ENCODE results near the gene CACNA1G. TPM values are rescaled to one million over a fixed set of nuclear protein-coding genes. Genes with fewer than 3 reads are reported as not detected.

Gene CACNA1G
- total RNA-seq, 2 experiments from 2014 or later = 0.05 TPM; not detected in 1

- peaks cover 3% of the 10 kb centered on the region for H3K4me1 Mint-ChIP-seq (ENCODE audit: low read depth)
- no peak overlapping the region for H3K4me3 Mint-ChIP-seq
- ChIA-PET POLR2A (no interaction called here), CTCF (interaction anchor here (1.1 to 2.2 kb wide), 3 partner anchors 9 to 76 kb away, joined by 5 to 8 read pairs (median 8); partner anchors contain the start of gene CACNA1G)
- intact Hi-C loops (cut with micrococcal nuclease) = no loop called here
- H3K9me3 Mint-ChIP-seq = no peaks in the 10 kb centered on the region
- DNase-seq = no peak
- no peaks in the 10 kb centered on the region for H3K36me3 Mint-ChIP-seq
- no peaks in the 10 kb centered on the region for H3K27me3 Mint-ChIP-seq
- no peak overlapping the region for H3K27ac Mint-ChIP-seq
Observed at GRCh38 chr17:50551433-50551815, 9.1 kb upstream of the CACNA1G start.

- CTCF ChIA-PET = no interaction called here
- Mint-ChIP-seq H3K27me3 (no peaks in the 10 kb centered on the region), H3K27ac (no peak overlapping the region), H3K4me3 (no peak overlapping the region), H3K4me1 (ENCODE audit: low read depth) (no peaks in the 10 kb centered on the region), H3K9me3 (no peaks in the 10 kb centered on the region), H3K36me3 (no peaks in the 10 kb centered on the region)
- DNase-seq = no peak
- intact Hi-C loops (cut with micrococcal nuclease) = no loop called here
- POLR2A ChIA-PET = no interaction called here
Observed at GRCh38 chr17:50551884-50552283, 8.6 kb upstream of the CACNA1G start.

GRCh38 chr17:50554201-50554600, 6.3 kb upstream of the CACNA1G start:
- POLR2A ChIA-PET = no interaction called here
- Mint-ChIP-seq H3K36me3 (no peaks in the 10 kb centered on the region), H3K27me3 (peaks cover 17% of the 10 kb centered on the region), H3K27ac (no peak overlapping the region), H3K4me1 (ENCODE audit: low read depth) (peaks cover under 1% of the 10 kb centered on the region), H3K9me3 (no peaks in the 10 kb centered on the region), H3K4me3 (no peak overlapping the region)
- intact Hi-C loops (cut with micrococcal nuclease) = no loop called here
- CTCF ChIA-PET = no interaction called here
- no peak for DNase-seq

- H3K27me3 Mint-ChIP-seq = peaks cover 26% of the 10 kb centered on the region
- ChIA-PET CTCF (interaction anchor here (1.3 to 1.5 kb wide), 2 partner anchors 15 to 226 kb away, joined by 3 to 4 read pairs; no protein-coding TSS in a partner anchor), POLR2A (no interaction called here)
- H3K9me3 Mint-ChIP-seq = no peaks in the 10 kb centered on the region
- intact Hi-C loops (cut with micrococcal nuclease) = no loop called here
- no peaks in the 10 kb centered on the region for H3K36me3 Mint-ChIP-seq
- H3K27ac Mint-ChIP-seq = no peak overlapping the region
- no peak for DNase-seq
- H3K4me3 Mint-ChIP-seq = no peak overlapping the region
- H3K4me1 Mint-ChIP-seq (ENCODE audit: low read depth) = peaks cover 9% of the 10 kb centered on the region
Observed at GRCh38 chr17:50556803-50557202, 3.7 kb upstream of the CACNA1G start.

GRCh38 chr17:50557630-50558029, 2.9 kb upstream of the CACNA1G start:
- ChIA-PET CTCF (interaction anchor here (0.6 to 1.3 kb wide), 2 partner anchors 70 to 225 kb away, joined by 3 read pairs; no protein-coding TSS in a partner anchor), POLR2A (no interaction called here)
- no peak overlapping the region for H3K4me3 Mint-ChIP-seq
- intact Hi-C loops (cut with micrococcal nuclease) = no loop called here
- no peak overlapping the region for H3K27ac Mint-ChIP-seq
- DNase-seq = no peak
- H3K27me3 Mint-ChIP-seq = peaks cover 33% of the 10 kb centered on the region
- no peaks in the 10 kb centered on the region for H3K36me3 Mint-ChIP-seq
- peaks cover 15% of the 10 kb centered on the region for H3K4me1 Mint-ChIP-seq (ENCODE audit: low read depth)
- no peaks in the 10 kb centered on the region for H3K9me3 Mint-ChIP-seq

GRCh38 chr17:50558091-50558490, 2.4 kb upstream of the CACNA1G start:
- DNase-seq = no peak
- Mint-ChIP-seq H3K36me3 (no peaks in the 10 kb centered on the region), H3K27me3 (peaks cover 36% of the 10 kb centered on the region), H3K27ac (no peak overlapping the region), H3K9me3 (no peaks in the 10 kb centered on the region), H3K4me3 (no peak overlapping the region), H3K4me1 (ENCODE audit: low read depth) (peaks cover 15% of the 10 kb centered on the region)
- ChIA-PET CTCF (interaction anchor here (1.3 kb wide), 1 partner anchor 225 kb away, joined by 3 read pairs; no protein-coding TSS in a partner anchor), POLR2A (no interaction called here)
- intact Hi-C loops (cut with micrococcal nuclease) = no loop called here

- intact Hi-C loops (cut with micrococcal nuclease) = no loop called here
- POLR2A ChIA-PET = no interaction called here
- H3K4me3 Mint-ChIP-seq = no peak overlapping the region
Observed at GRCh38 chr17:50558581-50558940, 2.0 kb upstream of the CACNA1G start.

GRCh38 chr17:50558941-50559614, 1.4 kb upstream of the CACNA1G start:
- no peaks in the 10 kb centered on the region for H3K36me3 Mint-ChIP-seq
- peaks cover 45% of the 10 kb centered on the region for H3K27me3 Mint-ChIP-seq
- POLR2A ChIA-PET = interaction anchor here (0.5 kb wide), 1 partner anchor 104 kb away, joined by 3 read pairs; no protein-coding TSS in a partner anchor
- H3K4me3 Mint-ChIP-seq = no peak overlapping the region
- DNase-seq = peak; percentile 36
- H3K27ac Mint-ChIP-seq = no peak overlapping the region
- H3K4me1 Mint-ChIP-seq (ENCODE audit: low read depth) = peaks cover 15% of the 10 kb centered on the region
- H3K9me3 Mint-ChIP-seq = no peaks in the 10 kb centered on the region
- CTCF ChIA-PET = interaction anchor here (0.8 to 1.5 kb wide), 3 partner anchors 9 to 76 kb away, joined by 3 read pairs; no protein-coding TSS in a partner anchor
- intact Hi-C loops (cut with micrococcal nuclease) = no loop called here

More at GRCh38 chr17:50558581-50558940, 2.0 kb upstream of the CACNA1G start:
- Mint-ChIP-seq H3K9me3 (no peaks in the 10 kb centered on the region), H3K36me3 (no peaks in the 10 kb centered on the region), H3K4me1 (ENCODE audit: low read depth) (peaks cover 15% of the 10 kb centered on the region), H3K27me3 (peaks cover 41% of the 10 kb centered on the region), H3K27ac (no peak overlapping the region)
- DNase-seq = no peak
- CTCF ChIA-PET = no interaction called here

- Mint-ChIP-seq H3K27ac (no peak overlapping the region), H3K36me3 (no peaks in the 10 kb centered on the region), H3K27me3 (peaks cover 50% of the 10 kb centered on the region), H3K4me3 (peak overlapping the region; percentile 57), H3K4me1 (ENCODE audit: low read depth) (peaks cover 15% of the 10 kb centered on the region), H3K9me3 (no peaks in the 10 kb centered on the region)
- peak; percentile 51 for DNase-seq
- ChIA-PET POLR2A (interaction anchor here (0.6 kb wide), 1 partner anchor 197 kb away, joined by 5 read pairs; no protein-coding TSS in a partner anchor), CTCF (interaction anchor here (0.8 to 2.1 kb wide), 5 partner anchors 9 to 80 kb away, joined by 3 to 5 read pairs (median 3); no protein-coding TSS in a partner anchor)
- intact Hi-C loops (cut with micrococcal nuclease) = loop anchor here (2.0 kb wide), 1 partner anchor 13 kb away; the partner anchor contains the start of gene SPATA20
Observed at GRCh38 chr17:50559674-50560184, 786 bp upstream of the CACNA1G start.

- Mint-ChIP-seq H3K36me3 (no peaks in the 10 kb centered on the region), H3K4me1 (ENCODE audit: low read depth) (peaks cover 22% of the 10 kb centered on the region), H3K27ac (no peak overlapping the region), H3K9me3 (no peaks in the 10 kb centered on the region), H3K27me3 (peaks cover 59% of the 10 kb centered on the region), H3K4me3 (no peak overlapping the region)
- intact Hi-C loops (cut with micrococcal nuclease) = loop anchor here (2.0 kb wide), 1 partner anchor 14 kb away; the partner anchor contains the start of gene SPATA20
- CTCF ChIA-PET = interaction anchor here (0.5 to 2.1 kb wide), 5 partner anchors 10 to 236 kb away, joined by 3 to 5 read pairs (median 3); partner anchors contain the start of gene EPN3
- POLR2A ChIA-PET = no interaction called here
- no peak for DNase-seq
Observed at GRCh38 chr17:50560931-50561745, 623 bp downstream of the CACNA1G start.

GRCh38 chr17:50561746-50562141, 1.2 kb downstream of the CACNA1G start:
- no peaks in the 10 kb centered on the region for H3K9me3 Mint-ChIP-seq
- no peak for DNase-seq
- CTCF ChIA-PET = interaction anchor here (0.6 to 2.1 kb wide), 3 partner anchors 11 to 64 kb away, joined by 3 to 5 read pairs (median 3); no protein-coding TSS in a partner anchor
- no peak overlapping the region for H3K27ac Mint-ChIP-seq
- H3K4me1 Mint-ChIP-seq (ENCODE audit: low read depth) = peaks cover 22% of the 10 kb centered on the region
- intact Hi-C loops (cut with micrococcal nuclease) = loop anchor here (2.0 kb wide), 1 partner anchor 15 kb away; the partner anchor contains the start of gene SPATA20
- POLR2A ChIA-PET = no interaction called here
- no peak overlapping the region for H3K4me3 Mint-ChIP-seq
- H3K36me3 Mint-ChIP-seq = no peaks in the 10 kb centered on the region
- peaks cover 64% of the 10 kb centered on the region for H3K27me3 Mint-ChIP-seq

All from activated CD4-positive, alpha-beta memory T cell treated with anti-CD3 and anti-CD28 coated beads for 36 hours (primary cell).